Measurements from ENCODE around the gene RASSF5. TPM values are rescaled to one million over a fixed set of nuclear protein-coding genes. Genes with fewer than 3 reads are reported as not detected.

Gene RASSF5
- polyA plus RNA-seq, 1 of the 3 experiments (the other 2 are of a cell fraction) = 2.2 TPM

DNA sequence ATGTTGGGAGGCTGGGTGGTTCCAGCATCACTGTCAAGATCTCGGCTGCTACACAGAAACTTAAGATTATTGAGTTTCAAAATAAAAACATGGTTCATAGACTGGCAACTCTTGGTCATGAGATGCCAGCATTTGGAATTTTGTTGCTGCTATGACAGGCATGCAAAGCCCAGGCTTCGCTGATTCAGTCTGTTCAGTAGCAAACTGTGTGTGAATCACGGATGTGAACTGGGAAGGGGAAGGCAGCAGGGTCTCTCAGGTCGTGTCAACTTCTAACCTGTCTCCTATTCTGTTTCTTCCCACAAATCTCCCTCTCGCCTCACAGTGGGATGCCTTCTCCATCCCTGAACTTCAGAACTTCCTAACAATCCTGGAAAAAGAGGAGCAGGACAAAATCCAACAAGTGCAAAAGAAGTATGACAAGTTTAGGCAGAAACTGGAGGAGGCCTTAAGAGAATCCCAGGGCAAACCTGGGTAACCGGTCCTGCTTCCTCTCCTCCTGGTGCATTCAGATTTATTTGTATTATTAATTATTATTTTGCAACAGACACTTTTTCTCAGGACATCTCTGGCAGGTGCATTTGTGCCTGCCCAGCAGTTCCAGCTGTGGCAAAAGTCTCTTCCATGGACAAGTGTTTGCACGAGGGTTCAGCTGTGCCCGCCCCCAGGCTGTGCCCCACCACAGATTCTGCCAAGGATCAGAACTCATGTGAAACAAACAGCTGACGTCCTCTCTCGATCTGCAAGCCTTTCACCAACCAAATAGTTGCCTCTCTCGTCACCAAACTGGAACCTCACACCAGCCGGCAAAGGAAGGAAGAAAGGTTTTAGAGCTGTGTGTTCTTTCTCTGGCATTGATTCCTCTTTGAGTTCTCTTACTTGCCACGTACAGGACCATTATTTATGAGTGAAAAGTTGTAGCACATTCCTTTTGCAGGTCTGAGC is 79.4 kb downstream of the RASSF5 start:
- POLR2A ChIA-PET = no interaction called here
- Histone ChIP-seq H3K4me1 (ENCODE audit: control insufficient read depth in 1 of 2, insufficient read depth in 2 of 2, low read depth in 1 of 2, low read length in 1 of 2) (peaks cover 5 to 25% of the 10 kb centered on the region in 2 experiments), H3K27ac (ENCODE audit: low read depth in 2 of 2, low read length in 1 of 2) (no peak overlapping the region), H2AFZ (ENCODE audit: low read depth) (no peak overlapping the region), H3K4me2 (no peak overlapping the region), H3K4me3 (ENCODE audit: low read depth in 2 of 2, low read length in 1 of 2) (no peak overlapping the region), H3K9me3 (no peaks in the 10 kb centered on the region), H3K9me2 (no peaks in the 10 kb centered on the region), H3K27me3 (ENCODE audit: insufficient read depth) (no peaks in the 10 kb centered on the region), H3K36me3 (replicated peaks in 1 of 2; ENCODE audit: control insufficient read depth in 1 of 2, insufficient read depth in 2 of 2, low read length in 1 of 2) (peaks cover 0 to 36% of the 10 kb centered on the region in 2 experiments), H3K9ac (no peak overlapping the region), H4K20me1 (ENCODE audit: insufficient read depth) (no peaks in the 10 kb centered on the region), H3F3A (replicated peaks; ENCODE audit: insufficient read depth) (peaks cover 24% of the 10 kb centered on the region), H3K79me2 (ENCODE audit: insufficient read depth) (no peaks in the 10 kb centered on the region)
- CTCF ChIA-PET = interaction anchor here (0.9 to 12.7 kb wide), 11 partner anchors 21 to 125 kb away, joined by 3 to 241 read pairs (median 4); partner anchors contain the start of gene RASSF5
- TF ChIP-seq, protein P1, sequence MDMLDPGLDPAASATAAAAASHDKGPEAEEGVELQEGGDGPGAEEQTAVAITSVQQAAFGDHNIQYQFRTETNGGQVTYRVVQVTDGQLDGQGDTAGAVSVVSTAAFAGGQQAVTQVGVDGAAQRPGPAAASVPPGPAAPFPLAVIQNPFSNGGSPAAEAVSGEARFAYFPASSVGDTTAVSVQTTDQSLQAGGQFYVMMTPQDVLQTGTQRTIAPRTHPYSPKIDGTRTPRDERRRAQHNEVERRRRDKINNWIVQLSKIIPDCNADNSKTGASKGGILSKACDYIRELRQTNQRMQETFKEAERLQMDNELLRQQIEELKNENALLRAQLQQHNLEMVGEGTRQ (IDR thresholded peaks at IDR 0.05; ENCODE audit: borderline replicate concordance, low read depth, low read length) = no peak
- TF ChIP-seq ZBTB33 (IDR thresholded peaks at IDR 0.05; ENCODE audit: borderline replicate concordance, low read depth) = no peak
- no peak for TF ChIP-seq TAF1 (IDR thresholded peaks at IDR 0.05; ENCODE audit: borderline replicate concordance, low read depth, low read length)
- no peak for TF ChIP-seq EP300 (IDR thresholded peaks at IDR 0.05; ENCODE audit: borderline replicate concordance in 1 of 2, low read depth in 1 of 2, low read length in 1 of 2)
- no peak for TF ChIP-seq RFX5 (IDR thresholded peaks at IDR 0.05; ENCODE audit: low read length)
- TF ChIP-seq SIN3A (IDR thresholded peaks at IDR 0.05; ENCODE audit: borderline replicate concordance, low read depth, low read length) = no peak
- TF ChIP-seq CHD2 (IDR thresholded peaks at IDR 0.05; ENCODE audit: low read length, partially characterized antibody) = no peak
- TF ChIP-seq JUND (IDR thresholded peaks at IDR 0.05) = no peak
- TF ChIP-seq MXI1 (IDR thresholded peaks at IDR 0.05; ENCODE audit: low read depth, low read length) = no peak
- TF ChIP-seq, protein P2, sequence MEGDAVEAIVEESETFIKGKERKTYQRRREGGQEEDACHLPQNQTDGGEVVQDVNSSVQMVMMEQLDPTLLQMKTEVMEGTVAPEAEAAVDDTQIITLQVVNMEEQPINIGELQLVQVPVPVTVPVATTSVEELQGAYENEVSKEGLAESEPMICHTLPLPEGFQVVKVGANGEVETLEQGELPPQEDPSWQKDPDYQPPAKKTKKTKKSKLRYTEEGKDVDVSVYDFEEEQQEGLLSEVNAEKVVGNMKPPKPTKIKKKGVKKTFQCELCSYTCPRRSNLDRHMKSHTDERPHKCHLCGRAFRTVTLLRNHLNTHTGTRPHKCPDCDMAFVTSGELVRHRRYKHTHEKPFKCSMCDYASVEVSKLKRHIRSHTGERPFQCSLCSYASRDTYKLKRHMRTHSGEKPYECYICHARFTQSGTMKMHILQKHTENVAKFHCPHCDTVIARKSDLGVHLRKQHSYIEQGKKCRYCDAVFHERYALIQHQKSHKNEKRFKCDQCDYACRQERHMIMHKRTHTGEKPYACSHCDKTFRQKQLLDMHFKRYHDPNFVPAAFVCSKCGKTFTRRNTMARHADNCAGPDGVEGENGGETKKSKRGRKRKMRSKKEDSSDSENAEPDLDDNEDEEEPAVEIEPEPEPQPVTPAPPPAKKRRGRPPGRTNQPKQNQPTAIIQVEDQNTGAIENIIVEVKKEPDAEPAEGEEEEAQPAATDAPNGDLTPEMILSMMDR (IDR thresholded peaks at IDR 0.05) = no peak
- TF ChIP-seq EZH2phosphoT487 (IDR thresholded peaks at IDR 0.05; ENCODE audit: borderline replicate concordance, low read depth) = no peak
- TF ChIP-seq RXRA (IDR thresholded peaks at IDR 0.05; ENCODE audit: borderline replicate concordance, low read depth) = no peak
- no peak for TF ChIP-seq YY1 (IDR thresholded peaks at IDR 0.05; ENCODE audit: low read depth)
- no peak for TF ChIP-seq RAD21 (IDR thresholded peaks at IDR 0.05; ENCODE audit: low read length)
- TF ChIP-seq GABPA (IDR thresholded peaks at IDR 0.05; ENCODE audit: low read depth) = no peak
- TF ChIP-seq NRF1 (IDR thresholded peaks at IDR 0.05; ENCODE audit: low read depth, low read length) = no peak
- TF ChIP-seq, protein P3, sequence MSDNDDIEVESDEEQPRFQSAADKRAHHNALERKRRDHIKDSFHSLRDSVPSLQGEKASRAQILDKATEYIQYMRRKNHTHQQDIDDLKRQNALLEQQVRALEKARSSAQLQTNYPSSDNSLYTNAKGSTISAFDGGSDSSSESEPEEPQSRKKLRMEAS (IDR thresholded peaks at IDR 0.05; ENCODE audit: low read depth) = no peak
- TF ChIP-seq POLR2AphosphoS5 (IDR thresholded peaks at IDR 0.05; ENCODE audit: low read depth, low read length) = no peak
- no peak for DNase-seq
- 85% methylated on average over 12 of the region's 13 CpGs for WGBS (ENCODE audit: low lambda C conversion rate)
